ENCODE results near the gene FNBP1. TPM values are rescaled to one million over a fixed set of nuclear protein-coding genes. Genes with fewer than 3 reads are reported as not detected.
"Not testable (repeated sequence)": the region's sequence is repeated elsewhere in the genome, so short reads cannot be mapped to it uniquely, and the experiment has no call there.

FNBP1 gene
- total RNA-seq, 1 donor from 2014 or later, result 47.1 TPM

DNA sequence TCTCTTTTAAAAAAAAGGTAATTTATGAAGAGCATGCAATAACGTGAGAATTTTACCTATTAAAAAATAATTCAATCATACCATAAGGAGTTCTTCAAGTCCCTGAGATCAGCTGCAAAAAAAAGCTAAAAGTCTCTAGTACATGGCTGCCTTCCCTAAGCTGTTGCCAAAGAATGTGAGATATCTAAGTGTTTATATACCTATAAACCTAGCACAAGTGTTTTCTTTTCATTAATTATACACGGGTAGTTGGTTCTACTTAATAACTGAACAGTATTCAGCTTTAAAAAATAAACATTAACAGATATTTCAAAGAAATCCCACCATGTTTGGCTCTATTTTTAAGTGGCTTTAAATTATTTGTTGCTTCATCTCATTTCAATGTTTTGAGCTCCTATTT lies 25.9 kb downstream of the FNBP1 start:
- H3K27ac ChIP-seq, result no peak overlapping the region
- no peak for DNase-seq (ENCODE audit: extremely low spot score in 2 of 2)
- no peak overlapping the region for H3K4me3 ChIP-seq
- intact Hi-C loops (cut with DNase I), result no loop called here
- no peaks in the 10 kb centered on the region for H3K27me3 ChIP-seq
- TF ChIP-seq, protein P1, sequence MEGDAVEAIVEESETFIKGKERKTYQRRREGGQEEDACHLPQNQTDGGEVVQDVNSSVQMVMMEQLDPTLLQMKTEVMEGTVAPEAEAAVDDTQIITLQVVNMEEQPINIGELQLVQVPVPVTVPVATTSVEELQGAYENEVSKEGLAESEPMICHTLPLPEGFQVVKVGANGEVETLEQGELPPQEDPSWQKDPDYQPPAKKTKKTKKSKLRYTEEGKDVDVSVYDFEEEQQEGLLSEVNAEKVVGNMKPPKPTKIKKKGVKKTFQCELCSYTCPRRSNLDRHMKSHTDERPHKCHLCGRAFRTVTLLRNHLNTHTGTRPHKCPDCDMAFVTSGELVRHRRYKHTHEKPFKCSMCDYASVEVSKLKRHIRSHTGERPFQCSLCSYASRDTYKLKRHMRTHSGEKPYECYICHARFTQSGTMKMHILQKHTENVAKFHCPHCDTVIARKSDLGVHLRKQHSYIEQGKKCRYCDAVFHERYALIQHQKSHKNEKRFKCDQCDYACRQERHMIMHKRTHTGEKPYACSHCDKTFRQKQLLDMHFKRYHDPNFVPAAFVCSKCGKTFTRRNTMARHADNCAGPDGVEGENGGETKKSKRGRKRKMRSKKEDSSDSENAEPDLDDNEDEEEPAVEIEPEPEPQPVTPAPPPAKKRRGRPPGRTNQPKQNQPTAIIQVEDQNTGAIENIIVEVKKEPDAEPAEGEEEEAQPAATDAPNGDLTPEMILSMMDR (IDR thresholded peaks at IDR 0.05), result no peak
- TF ChIP-seq POLR2AphosphoS5 (IDR thresholded peaks at IDR 0.05; ENCODE audit: insufficient read depth in 1 of 2, low read depth in 1 of 2), result no peak
- TF ChIP-seq POLR2A (IDR thresholded peaks at IDR 0.05), result no peak
- H3K36me3 ChIP-seq, result no peaks in the 10 kb centered on the region
- peaks cover 10% of the 10 kb centered on the region for H3K4me1 ChIP-seq
- no peaks in the 10 kb centered on the region for H3K9me3 ChIP-seq

DNA sequence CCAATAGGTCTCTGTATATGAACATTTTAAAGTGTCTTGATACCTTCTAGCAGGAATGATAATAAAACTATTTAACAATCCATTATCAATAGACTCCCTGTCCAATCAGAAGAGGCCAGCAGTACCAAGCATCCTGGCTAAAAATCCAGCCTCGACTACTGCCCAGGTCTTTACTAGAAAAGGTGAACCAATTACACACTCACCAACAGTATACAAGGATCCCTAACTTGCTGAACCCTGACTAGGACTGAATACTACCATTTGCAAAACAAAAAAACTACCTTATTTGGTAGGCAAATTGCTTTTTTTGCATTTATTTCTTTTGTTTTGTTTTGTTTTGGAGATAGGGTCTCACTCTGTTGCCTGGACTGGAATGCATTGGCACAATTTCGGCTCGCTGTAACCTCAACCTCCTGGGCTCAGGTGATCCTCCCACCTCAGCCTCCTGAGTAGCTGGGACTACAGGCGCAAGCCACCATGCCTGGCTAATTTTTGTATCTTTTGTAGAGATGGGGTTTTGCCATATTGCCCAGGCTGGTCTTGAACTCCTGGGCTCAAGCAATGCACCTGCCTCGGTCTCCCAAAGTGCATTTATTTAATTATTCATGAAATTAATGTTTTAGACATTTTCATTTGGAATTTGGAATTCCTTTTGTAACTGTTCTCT lies 27.5 kb downstream of the FNBP1 start:
- intact Hi-C loops (cut with DNase I), result no loop called here
- no peak overlapping the region for H3K27ac ChIP-seq
- peaks cover 10% of the 10 kb centered on the region for H3K4me1 ChIP-seq

DNA sequence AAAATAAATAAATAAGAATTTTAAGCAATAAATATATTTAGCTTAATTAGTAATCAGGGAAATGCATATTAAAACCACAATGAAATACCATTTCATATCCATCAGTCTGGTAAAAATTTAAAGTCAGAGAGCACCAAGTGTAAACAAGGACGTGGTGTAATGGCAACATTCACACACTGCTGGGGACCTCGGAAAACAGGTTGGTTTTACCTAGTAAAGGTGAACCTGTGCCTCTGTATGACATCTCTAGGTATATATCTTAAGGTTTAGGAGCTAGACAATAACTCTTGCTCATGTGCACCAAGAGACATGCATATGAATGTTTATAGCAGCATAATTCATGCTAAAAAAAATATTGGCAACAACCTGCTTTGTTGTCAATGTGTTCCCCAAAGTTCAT lies 29.7 kb downstream of the FNBP1 start:
- TF ChIP-seq POLR2A (IDR thresholded peaks at IDR 0.05) (no peak), POLR2AphosphoS5 (IDR thresholded peaks at IDR 0.05; ENCODE audit: insufficient read depth in 1 of 2, low read depth in 1 of 2) (no peak)
- TF ChIP-seq, protein P1 (IDR thresholded peaks at IDR 0.05), result no peak

More for the DNA sequence above, 27.5 kb downstream of the FNBP1 start:
- Histone ChIP-seq H3K4me3 (no peak overlapping the region), H3K36me3 (no peaks in the 10 kb centered on the region), H3K9me3 (no peaks in the 10 kb centered on the region), H3K27me3 (no peaks in the 10 kb centered on the region)
- DNase-seq (ENCODE audit: extremely low spot score in 2 of 2), result no peak
- no peak for TF ChIP-seq POLR2AphosphoS5 (IDR thresholded peaks at IDR 0.05; ENCODE audit: insufficient read depth in 1 of 2, low read depth in 1 of 2)
- TF ChIP-seq, protein P1 (IDR thresholded peaks at IDR 0.05), result no peak
- no peak for TF ChIP-seq POLR2A (IDR thresholded peaks at IDR 0.05)

DNA sequence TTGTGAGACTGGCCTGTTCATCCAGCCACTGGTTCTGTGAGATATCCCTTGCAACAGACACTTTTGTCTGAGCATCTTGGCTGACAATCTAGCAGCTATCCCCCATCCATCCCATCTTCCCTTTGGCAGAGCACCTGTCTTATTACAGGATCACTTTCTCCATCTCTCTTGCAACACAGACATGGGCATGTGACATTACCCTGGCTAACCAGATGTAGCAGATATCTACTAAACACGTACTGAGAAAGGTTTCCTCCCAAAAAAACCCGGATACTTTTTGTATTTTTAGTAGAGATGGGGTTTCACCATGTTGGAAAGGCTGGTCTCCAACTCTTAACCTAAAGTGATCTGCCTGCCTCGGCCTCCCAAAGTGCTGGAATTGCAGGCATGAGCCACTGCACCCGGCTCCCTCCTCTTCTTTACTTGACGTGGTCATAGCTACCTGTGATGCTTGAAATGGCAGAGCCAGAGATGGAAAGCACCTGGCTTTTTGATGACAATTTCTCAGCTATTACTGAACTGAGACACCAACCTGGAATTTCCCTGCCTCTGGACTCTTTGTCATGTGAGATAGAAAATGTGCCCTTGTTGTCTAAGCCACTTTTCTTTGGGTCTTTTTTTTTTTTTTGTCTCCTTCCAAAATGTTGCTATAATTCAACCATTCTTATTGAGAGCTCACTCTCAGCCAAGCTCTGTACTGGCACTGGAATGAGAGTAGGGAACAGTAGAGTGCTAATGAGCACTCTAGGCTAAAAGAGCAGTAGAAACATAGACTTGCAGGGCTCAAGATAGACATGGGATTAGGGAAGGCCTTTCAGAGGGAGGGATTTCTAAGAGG lies 32.6 kb downstream of the FNBP1 start:
- Histone ChIP-seq H3K4me3 (no peak overlapping the region), H3K36me3 (no peaks in the 10 kb centered on the region), H3K4me1 (peaks cover 10% of the 10 kb centered on the region), H3K27ac (no peak overlapping the region), H3K9me3 (no peaks in the 10 kb centered on the region), H3K27me3 (no peaks in the 10 kb centered on the region)
- no peak for DNase-seq (ENCODE audit: extremely low spot score in 2 of 2)
- intact Hi-C loops (cut with DNase I), result no loop called here
- no peak for TF ChIP-seq POLR2AphosphoS5 (IDR thresholded peaks at IDR 0.05; ENCODE audit: insufficient read depth in 1 of 2, low read depth in 1 of 2)
- TF ChIP-seq, protein P1 (IDR thresholded peaks at IDR 0.05), result no peak
- TF ChIP-seq POLR2A (IDR thresholded peaks at IDR 0.05), result no peak

More for the DNA sequence above, 29.7 kb downstream of the FNBP1 start:
- intact Hi-C loops (cut with DNase I), result no loop called here
- H3K27me3 ChIP-seq, result no peaks in the 10 kb centered on the region
- H3K27ac ChIP-seq, result no peak overlapping the region
- H3K36me3 ChIP-seq, result no peaks in the 10 kb centered on the region
- no peak for DNase-seq (ENCODE audit: extremely low spot score in 2 of 2)
- peaks cover 10% of the 10 kb centered on the region for H3K4me1 ChIP-seq
- no peaks in the 10 kb centered on the region for H3K9me3 ChIP-seq
- no peak overlapping the region for H3K4me3 ChIP-seq

DNA sequence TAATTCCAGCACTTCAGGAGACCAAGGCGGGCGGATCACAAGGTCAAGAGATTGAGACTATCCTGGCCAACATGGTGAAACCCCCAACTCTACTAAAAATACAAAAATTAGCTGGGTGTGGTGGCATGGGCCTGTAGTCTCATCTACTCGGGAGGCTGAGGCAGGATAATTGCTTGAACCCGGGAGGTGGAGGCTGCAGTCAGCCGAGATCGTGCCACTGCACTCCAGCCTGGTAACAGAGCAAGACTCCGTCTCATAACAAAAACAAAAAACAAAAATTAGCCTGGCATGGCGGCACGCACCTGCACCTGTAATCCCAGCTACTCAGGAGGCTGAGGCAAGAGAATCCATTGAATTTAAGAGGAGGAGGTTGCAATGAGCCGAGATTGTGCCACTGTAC lies 33.4 kb downstream of the FNBP1 start:
- H3K4me1 ChIP-seq, H3K9me3 ChIP-seq: not testable (repeated sequence)

More for the DNA sequence above, 33.4 kb downstream of the FNBP1 start:
- DNase-seq (ENCODE audit: extremely low spot score in 2 of 2); H3K4me3 ChIP-seq; H3K27ac ChIP-seq; H3K27me3 ChIP-seq; H3K36me3 ChIP-seq; intact Hi-C loops (cut with DNase I): not testable (repeated sequence)

Measured in vagina (tissue), 2 donors.